Measurements from ENCODE around the gene CD3G.

GRCh38 chr11:118334745-118335144, 9.4 kb upstream of the CD3G start:
- TF ChIP-seq CTCF (IDR thresholded peaks at IDR 0.05) (no peak), TCF7L2 (IDR thresholded peaks at IDR 0.05; ENCODE audit: low read depth, low read length) (no peak), POLR2AphosphoS5 (IDR thresholded peaks at IDR 0.05; ENCODE audit: low read depth, low read length) (no peak)
